HG03521 (cell line): ENCODE measurements around the gene GAS7.
A peak's percentile ranks its signal among the peaks of the same experiment; 100 is the strongest.
"Not testable (repeated sequence)": the region's sequence is repeated elsewhere in the genome, so short reads cannot be mapped to it uniquely, and the experiment has no call there.

Source experiments
- ATAC-seq: cut with Tn5 transposase; IDR thresholded peaks from one replicate; pipeline ENCODE4 v1.9.1; 2021; ENCODE audit warnings: mild to moderate bottlenecking, moderate library complexity; ENCODE audit not compliant: unreplicated experiment

Gene GAS7

GRCh38 chr17:10115536-10115932, 82.9 kb downstream of the GAS7 start:
- no peak for ATAC-seq

- peak; percentile 25 for ATAC-seq
Observed at GRCh38 chr17:10114931-10115535, 83.4 kb downstream of the GAS7 start.

DNA sequence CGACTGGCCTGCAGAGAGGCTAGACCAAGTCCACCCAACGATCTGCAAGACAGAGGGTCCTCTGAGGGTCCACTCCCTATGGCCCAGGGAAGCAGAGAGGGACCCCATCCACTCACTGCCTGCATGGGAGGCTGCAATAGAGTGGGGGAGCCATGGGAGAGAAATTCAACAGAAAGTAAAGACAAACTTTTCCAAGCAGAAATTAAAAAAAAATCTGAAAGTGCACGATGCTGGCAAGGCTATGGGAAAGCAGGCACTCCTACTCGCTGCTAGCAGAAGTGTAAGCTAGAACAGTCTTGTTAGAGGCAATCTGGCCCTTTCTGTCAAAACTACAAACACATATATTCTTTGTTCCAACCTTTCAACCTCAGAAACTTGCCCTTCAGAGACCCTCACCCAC, 85.4 kb downstream of the GAS7 start:
- ATAC-seq = no peak

DNA sequence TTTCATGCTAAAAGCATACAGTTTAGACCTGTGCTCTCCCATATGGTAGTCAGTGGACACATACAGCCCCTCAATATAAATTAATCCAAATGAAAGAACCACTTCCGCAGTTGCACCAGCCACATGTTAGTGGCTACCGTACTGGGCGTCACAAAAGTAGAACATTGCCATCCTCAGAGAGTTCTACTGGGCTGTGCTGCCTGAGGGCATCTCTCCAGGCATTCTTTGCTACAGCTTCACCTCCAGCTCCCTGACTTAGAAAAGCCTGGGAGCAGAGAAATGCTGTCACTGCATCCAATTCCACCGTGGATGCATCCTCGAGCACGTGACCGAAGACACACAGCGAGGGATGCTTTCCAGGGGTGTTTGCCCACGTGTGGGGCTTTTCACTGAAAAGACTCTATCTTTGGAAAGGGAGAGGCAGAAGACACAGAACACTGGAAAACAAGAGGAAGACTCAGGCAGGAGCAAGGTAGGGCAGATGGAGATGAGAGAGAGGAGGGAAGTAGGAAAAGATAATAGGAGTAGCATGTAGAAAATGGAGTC, 86.4 kb downstream of the GAS7 start:
- no peak for ATAC-seq

GRCh38 chr17:10109146-10109545, 89.3 kb downstream of the GAS7 start:
- ATAC-seq = no peak

DNA sequence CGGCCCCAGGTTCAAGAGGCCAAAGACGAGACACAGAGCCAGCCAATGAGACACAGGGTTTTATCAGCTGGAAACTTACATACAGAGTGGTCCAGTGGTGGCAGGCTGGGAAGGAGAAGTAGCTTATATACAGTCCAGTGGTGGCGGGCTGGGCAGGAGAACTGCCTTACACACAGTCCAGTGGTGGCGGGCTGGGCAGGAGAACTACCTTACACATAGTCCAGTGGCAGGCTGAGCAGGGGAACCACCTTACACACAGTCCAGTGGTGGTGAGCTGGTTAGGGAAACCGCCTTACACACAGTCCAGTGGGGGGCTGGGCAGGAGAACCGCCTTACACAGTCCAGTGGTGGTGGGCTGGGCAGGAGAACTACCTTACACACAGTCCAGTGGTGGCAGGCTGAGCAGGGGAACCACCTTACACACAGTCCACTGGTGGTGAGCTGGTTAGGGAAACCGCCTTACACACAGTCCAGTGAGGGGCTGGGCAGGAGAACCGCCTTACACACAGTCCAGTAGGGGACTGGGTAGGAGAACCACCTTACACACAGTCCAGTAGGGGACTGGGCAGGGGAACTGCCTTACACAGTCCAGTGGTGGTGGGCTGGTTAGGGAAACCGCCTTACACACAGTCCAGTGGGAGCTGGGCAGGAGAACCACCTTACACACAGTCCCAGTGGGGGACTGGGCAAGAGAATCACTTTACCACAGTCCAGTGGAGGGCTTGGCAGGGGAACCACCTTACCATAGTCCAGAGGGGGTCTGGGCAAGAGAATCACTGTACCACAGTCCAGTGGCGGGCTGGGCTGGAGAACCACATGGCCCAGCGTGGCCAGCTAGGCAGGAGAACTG, 90.9 kb downstream of the GAS7 start:
- no peak for ATAC-seq

DNA sequence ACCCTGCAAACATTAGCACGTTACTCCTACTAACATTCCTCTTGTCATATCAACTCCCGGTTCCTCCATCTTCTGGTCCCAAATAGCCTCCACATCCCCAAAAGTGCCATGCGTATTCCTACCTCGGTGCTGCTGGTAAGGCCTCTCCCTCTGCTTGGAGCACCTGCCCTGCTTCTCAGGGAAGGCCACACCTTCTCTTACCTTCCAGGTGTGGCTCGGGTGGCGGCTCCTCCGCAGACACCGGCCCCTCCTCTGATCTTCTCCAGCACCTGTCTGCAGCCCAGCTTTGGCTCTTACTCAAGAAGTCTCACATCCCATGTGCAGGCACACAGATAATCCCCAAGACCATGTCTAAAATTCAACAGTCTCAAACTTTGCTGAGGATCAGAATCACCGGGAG, 92.3 kb downstream of the GAS7 start:
- ATAC-seq = no peak

- no peak for ATAC-seq
Observed at GRCh38 chr17:10105513-10106001, 92.8 kb downstream of the GAS7 start.

DNA sequence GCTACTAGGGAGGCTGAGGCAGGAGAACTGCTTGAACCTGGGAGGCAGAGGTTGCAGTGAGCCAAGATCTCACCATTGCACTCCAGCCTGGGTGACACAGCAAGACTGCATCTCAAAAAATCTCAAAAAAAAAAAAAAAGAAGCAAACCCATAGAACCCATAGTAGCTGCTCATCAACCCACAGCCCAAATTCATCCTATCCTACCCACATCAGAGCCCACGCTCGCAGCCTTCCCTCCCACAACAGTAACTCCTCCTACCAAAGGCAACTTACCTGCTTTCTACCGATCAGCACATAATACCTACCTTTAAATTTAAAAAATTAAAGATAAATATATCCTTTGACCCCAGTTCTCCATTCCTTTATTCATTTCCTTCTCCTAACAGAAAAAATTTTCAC, 94.7 kb downstream of the GAS7 start:
- no peak for ATAC-seq

- ATAC-seq = no peak
Observed at GRCh38 chr17:10102817-10103216, 95.6 kb downstream of the GAS7 start.

GRCh38 chr17:10099051-10099571, 99.3 kb downstream of the GAS7 start:
- ATAC-seq = no peak

DNA sequence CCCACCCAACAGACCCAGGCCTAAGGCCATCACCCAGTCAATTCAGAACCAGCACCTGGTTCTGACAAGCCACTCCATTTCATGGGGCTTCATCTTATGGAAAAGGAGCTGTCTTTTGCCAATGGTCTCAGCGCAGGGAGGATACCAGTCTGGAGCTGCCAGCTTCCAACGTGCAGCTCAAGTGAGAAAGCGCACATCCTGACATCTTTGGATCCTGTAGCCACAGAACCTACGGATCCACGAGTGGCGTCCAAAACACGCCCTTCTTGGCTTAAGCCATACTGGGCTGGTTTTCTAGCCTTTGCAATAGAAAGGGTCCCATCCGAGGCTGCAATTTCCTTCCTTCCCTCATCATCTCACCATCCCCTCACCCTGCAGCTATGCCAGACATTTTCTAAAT, 101.8 kb downstream of the GAS7 start:
- no peak for ATAC-seq

DNA sequence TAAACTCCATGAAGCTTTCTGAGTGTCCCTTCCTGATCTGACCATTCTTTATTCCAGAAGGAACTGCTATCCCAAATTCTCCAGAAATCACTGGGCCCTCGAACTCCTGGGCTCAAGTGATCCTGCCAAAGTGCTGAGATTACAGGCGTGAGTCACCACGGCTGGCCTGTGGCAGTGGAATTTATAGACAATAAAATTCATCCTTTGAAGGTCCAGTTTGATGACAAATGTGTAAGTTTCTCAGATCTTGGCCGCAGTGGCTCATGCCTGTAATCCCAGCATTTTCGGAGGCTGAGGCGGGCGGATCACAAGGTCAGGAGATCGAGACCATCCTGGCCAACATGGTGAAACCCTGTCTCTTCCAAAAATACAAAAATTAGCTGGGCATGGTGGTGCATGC, 103.1 kb downstream of the GAS7 start:
- ATAC-seq = not testable (repeated sequence)

- no peak for ATAC-seq
Observed at GRCh38 chr17:10094797-10095196, 103.6 kb downstream of the GAS7 start.

- no peak for ATAC-seq
Observed at GRCh38 chr17:10092595-10092994, 105.8 kb downstream of the GAS7 start.

DNA sequence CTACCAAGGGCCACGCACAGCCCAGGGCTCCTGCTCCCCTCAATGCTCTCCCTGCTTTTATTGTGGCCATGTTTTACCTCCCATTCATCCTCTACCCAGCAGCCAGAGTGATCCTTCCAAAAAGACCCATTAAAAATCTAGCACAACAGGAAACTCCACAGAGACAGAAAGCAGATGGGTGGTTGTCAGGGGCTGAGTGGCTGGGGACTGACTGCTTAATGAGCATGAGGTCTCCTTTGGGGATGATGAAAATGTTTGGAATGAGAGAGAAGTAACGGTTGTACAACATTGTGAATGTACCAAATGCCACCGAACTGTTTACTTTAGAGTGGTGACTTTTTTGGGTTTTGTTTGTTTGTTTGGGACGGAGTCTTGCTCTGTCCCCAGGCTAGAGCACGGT, 107.4 kb downstream of the GAS7 start:
- ATAC-seq = no peak

GRCh38 chr17:10089196-10089804, 109.1 kb downstream of the GAS7 start:
- no peak for ATAC-seq

DNA sequence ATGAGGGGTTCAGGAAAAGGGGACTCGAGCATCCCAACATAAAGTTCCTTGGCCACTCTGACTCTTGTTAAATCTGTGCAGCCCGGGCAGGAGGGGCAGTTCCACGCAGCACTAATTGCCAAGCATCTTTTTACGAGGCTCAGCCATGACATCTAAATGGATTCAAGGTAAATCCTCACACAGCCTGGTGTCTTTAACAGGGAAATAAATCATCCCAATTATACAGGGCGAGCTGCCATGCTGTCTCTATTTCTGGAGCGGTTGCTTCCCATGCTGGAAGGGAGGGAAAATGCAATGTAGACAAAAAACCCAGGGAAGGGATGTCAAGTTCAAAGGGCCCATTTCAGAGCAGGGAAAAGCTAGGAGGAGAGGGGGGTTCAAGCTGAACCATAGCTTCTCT, 110.0 kb downstream of the GAS7 start:
- no peak for ATAC-seq

- no peak for ATAC-seq
Observed at GRCh38 chr17:10087355-10087754, 111.1 kb downstream of the GAS7 start.

DNA sequence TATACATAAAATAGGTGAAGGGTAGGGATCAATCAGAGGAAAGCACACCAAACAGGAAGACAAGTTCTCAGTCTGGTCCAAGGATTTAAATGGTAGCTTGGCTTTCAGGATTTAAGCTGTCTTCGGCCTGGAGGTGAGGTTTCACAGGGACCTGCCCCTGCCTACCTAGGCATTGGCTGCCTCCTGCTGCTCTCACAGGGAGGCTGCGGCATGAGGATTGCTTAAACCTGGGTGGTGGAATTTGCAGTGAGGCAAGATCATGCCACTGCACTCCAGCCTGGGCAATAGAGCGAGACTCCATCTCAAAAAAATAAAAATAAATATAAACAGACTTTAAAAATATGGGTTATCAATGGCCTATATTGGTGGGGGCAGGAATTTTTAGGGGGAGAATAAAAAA, 114.5 kb downstream of the GAS7 start:
- ATAC-seq = no peak

DNA sequence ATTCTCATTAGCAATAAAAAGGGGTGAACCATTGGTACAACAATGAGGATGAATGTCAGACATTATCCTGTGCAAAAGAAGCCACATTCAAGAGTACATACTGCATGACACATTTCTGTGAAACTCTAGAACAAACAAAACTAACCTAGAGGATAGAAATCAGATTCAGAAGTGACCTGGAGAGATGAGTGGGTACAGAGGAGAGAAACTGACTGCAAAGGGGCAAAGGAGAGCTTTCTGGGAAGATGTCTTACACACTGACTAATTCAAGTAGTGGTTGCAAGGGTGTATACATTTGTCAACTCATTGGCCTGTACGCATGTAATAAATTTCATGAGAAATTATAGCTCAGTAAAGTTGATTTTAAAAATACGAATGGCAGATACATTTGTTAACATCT, 115.6 kb downstream of the GAS7 start:
- ATAC-seq = no peak
